H1 (cell line): ENCODE measurements around the gene ACVR1. TPM values are rescaled to one million over a fixed set of nuclear protein-coding genes. Genes with fewer than 3 reads are reported as not detected.
A peak's percentile ranks its signal among the peaks of the same experiment; 100 is the strongest.

Experiments used
- CTCF ChIA-PET: fragments of 300-600 bp; sonication (Branson Sonifier 250); formaldehyde crosslinking; loops from one replicate; lab custom pipeline; 2021; ENCODE audit not compliant: partially characterized antibody; lab: Charles Lee
- POLR2A ChIA-PET: fragments of 300-600 bp; sonication (Branson Sonifier 250); formaldehyde crosslinking; loops from one replicate; lab custom pipeline; 2021; ENCODE audit warnings: inconsistent platforms; ENCODE audit not compliant: partially characterized antibody; lab: Charles Lee
- DNase-seq, 2 experiments: peaks; one replicate each; pipeline versions ENCODE4 v3.0.0 to v3.0.0-alpha.2; 2010 to 2022; ENCODE audit warnings: low spot score in 2 of 2, low read depth in 1 of 2, mixed read lengths in 1 of 2
- FAIRE-seq: peaks from 2 replicates; lab custom pipeline; 2011; peaks lifted over from hg19 to GRCh38; lab: Jason Lieb, UNC
- H2AFZ ChIP-seq: 2 replicates; pipeline ENCODE4 v1.8.1; 2012; ENCODE audit warnings: low read length, inconsistent platforms
- H2AK5ac ChIP-seq: 2 replicates; pipeline ENCODE4 v1.6.1; 2013; ENCODE audit warnings: low read depth, low read length
- H2BK120ac ChIP-seq: replicated peaks from 2 replicates; pipeline ENCODE3; 2013; ENCODE audit warnings: low read depth, low read length, inconsistent platforms
- H2BK12ac ChIP-seq: 2 replicates; pipeline ENCODE4 v1.6.1; 2013; ENCODE audit warnings: low read depth, low read length
- H2BK15ac ChIP-seq: 2 replicates; pipeline ENCODE4 v1.6.1; 2013; ENCODE audit warnings: low read length
- H2BK20ac ChIP-seq: 2 replicates; pipeline ENCODE4 v1.6.1; 2013; ENCODE audit warnings: low read length
- H2BK5ac ChIP-seq: 2 replicates; pipeline ENCODE4 v1.6.1; 2013; ENCODE audit warnings: low read depth, low read length
- H3K14ac ChIP-seq: 2 replicates; pipeline ENCODE4 v1.6.1; 2013; ENCODE audit warnings: inconsistent platforms; ENCODE audit not compliant: insufficient read length
- H3K18ac ChIP-seq: 2 replicates; pipeline ENCODE4 v1.6.1; 2013; ENCODE audit warnings: low read length; ENCODE audit errors: extremely low read depth
- H3K23ac ChIP-seq: 2 replicates; pipeline ENCODE4 v1.6.1; 2013; ENCODE audit warnings: inconsistent platforms; ENCODE audit not compliant: insufficient read length
- H3K23me2 ChIP-seq: 2 replicates; pipeline ENCODE4 v1.6.1; 2013; ENCODE audit warnings: low read depth, low read length
- H3K27ac ChIP-seq: 2 replicates; pipeline ENCODE4 v1.6.1; 2011; ENCODE audit warnings: low read depth, low read length, inconsistent platforms
- H3K27me3 ChIP-seq, 4 experiments: replicated peaks in 1 of 4; 1 replicate in 1 of 4; 2 replicates in 3 of 4; pipeline versions ENCODE4 v1.6.1 to v1.8.1; 2011 to 2013; ENCODE audit warnings: low read length in 3 of 4, mild to moderate bottlenecking in 3 of 4, inconsistent platforms in 2 of 4, mixed read lengths in 2 of 4, moderate library complexity in 1 of 4; ENCODE audit not compliant: control insufficient read depth in 3 of 4, insufficient read depth in 3 of 4; ENCODE audit errors: extremely low read depth in 1 of 4
- H3K36me3 ChIP-seq, 4 experiments: 2 replicates each; pipeline versions ENCODE4 v1.6.1 to v1.8.1; 2011 to 2013; ENCODE audit warnings: mild to moderate bottlenecking in 4 of 4, low read length in 3 of 4, moderate library complexity in 2 of 4, control low read depth in 1 of 4, inconsistent platforms in 1 of 4; ENCODE audit not compliant: insufficient read depth in 4 of 4, control insufficient read depth in 2 of 4
- H3K4ac ChIP-seq: replicated peaks from 2 replicates; pipeline ENCODE3; 2013; ENCODE audit warnings: low read length, low read depth, mixed read lengths, inconsistent platforms; ENCODE audit not compliant: insufficient read length
- H3K4me1 ChIP-seq, 4 experiments: replicated peaks in 1 of 4; 1 replicate in 1 of 4; 2 replicates in 3 of 4; pipeline versions ENCODE4 v1.6.1 to v1.8.1; 2011 to 2013; ENCODE audit warnings: low read length in 3 of 4, inconsistent platforms in 2 of 4, mixed read lengths in 1 of 4; ENCODE audit not compliant: insufficient read depth in 4 of 4, control insufficient read depth in 3 of 4
- H3K4me2 ChIP-seq, 2 experiments: 2 replicates each; pipeline versions ENCODE4 v1.6.1 to v1.8.1; 2011 to 2013; ENCODE audit warnings: low read depth in 2 of 2, low read length in 2 of 2, control low read depth in 1 of 2, inconsistent platforms in 1 of 2, mild to moderate bottlenecking in 1 of 2; ENCODE audit not compliant: insufficient read depth in 1 of 2
- H3K4me3 ChIP-seq, 4 experiments: fragments of 200-600, 300-600 bp in 1 of 4; sonication (generic), shearing (Covaris generic), sonication (Bioruptor Twin) in 1 of 4; 2 replicates each; pipeline versions ENCODE4 v1.5.1 to v1.8.1; 2011 to 2016; ENCODE audit warnings: low read length in 4 of 4, low read depth in 3 of 4, control low read depth in 2 of 4, inconsistent platforms in 2 of 4, mild to moderate bottlenecking in 2 of 4, mixed read lengths in 1 of 4, moderate library complexity in 1 of 4; ENCODE audit not compliant: insufficient read depth in 2 of 4; ENCODE audit errors: extremely low read depth in 1 of 4
- H3K56ac ChIP-seq: replicated peaks from 2 replicates; pipeline ENCODE3; 2013; ENCODE audit warnings: low read depth, mild to moderate bottlenecking, mixed read lengths, low read length, inconsistent platforms; ENCODE audit not compliant: insufficient read length
- H3K79me1 ChIP-seq: 2 replicates; pipeline ENCODE4 v1.6.1; 2013; ENCODE audit warnings: low read depth, low read length, control low read depth
- H3K79me2 ChIP-seq, 2 experiments: 2 replicates each; pipeline versions ENCODE4 v1.6.1 to v1.8.1; 2012 to 2013; ENCODE audit warnings: low read length in 2 of 2, mild to moderate bottlenecking in 2 of 2, inconsistent platforms in 1 of 2; ENCODE audit not compliant: insufficient read depth in 2 of 2, control insufficient read depth in 1 of 2
- H3K9ac ChIP-seq, 4 experiments: replicated peaks in 1 of 4; 1 replicate in 1 of 4; 2 replicates in 3 of 4; pipeline versions ENCODE4 v1.6.1 to v1.8.1; 2011 to 2013; ENCODE audit warnings: low read depth in 3 of 4, low read length in 3 of 4, control low read depth in 2 of 4, mild to moderate bottlenecking in 2 of 4, moderate library complexity in 2 of 4, inconsistent platforms in 1 of 4; ENCODE audit errors: extremely low read depth in 1 of 4
- H3K9me3 ChIP-seq, 2 experiments: 2 replicates each; pipeline versions ENCODE4 v1.6.1 to v1.8.1; 2012 to 2013; ENCODE audit warnings: mild to moderate bottlenecking in 2 of 2, moderate library complexity in 2 of 2, control low read depth in 1 of 2, inconsistent platforms in 1 of 2, low read depth in 1 of 2, low read length in 1 of 2, mixed read lengths in 1 of 2; ENCODE audit not compliant: insufficient read depth in 2 of 2
- H4K20me1 ChIP-seq, 2 experiments: replicated peaks in 1 of 2; 2 replicates each; pipeline versions ENCODE3 to v1.8.1; 2011 to 2013; ENCODE audit warnings: inconsistent platforms in 2 of 2, low read length in 2 of 2, mild to moderate bottlenecking in 1 of 2; ENCODE audit not compliant: insufficient read depth in 2 of 2, control insufficient read depth in 1 of 2
- H4K5ac ChIP-seq: 2 replicates; pipeline ENCODE4 v1.6.1; 2013; ENCODE audit warnings: low read length, low read depth, mixed read lengths, inconsistent platforms; ENCODE audit not compliant: insufficient read length
- H4K8ac ChIP-seq: 2 replicates; pipeline ENCODE4 v1.8.0; 2013; ENCODE audit warnings: mild to moderate bottlenecking, moderate library complexity, low read length, inconsistent platforms; ENCODE audit not compliant: insufficient read depth; ENCODE audit errors: extremely low read depth
- H4K91ac ChIP-seq: replicated peaks from 2 replicates; pipeline ENCODE3; 2013; ENCODE audit warnings: low read length, mixed read lengths, inconsistent platforms; ENCODE audit not compliant: insufficient read length
- ASH2L ChIP-seq: fragments of 200-600, 300-600 bp; sonication (generic); IDR thresholded peaks from one replicate; pipeline ENCODE4 v1.7.1; 2017; ENCODE audit warnings: low read length
- BCL11A ChIP-seq, 2 experiments: IDR thresholded peaks; one replicate each; pipeline ENCODE4 v1.6.1; 2011; ENCODE audit warnings: low read depth in 2 of 2, low read length in 2 of 2, mild to moderate bottlenecking in 2 of 2
- EP300 ChIP-seq, 2 experiments: IDR thresholded peaks; 1 replicate in 1 of 2; 2 replicates in 1 of 2; pipeline ENCODE4 v1.6.1; 2011 to 2012; ENCODE audit warnings: low read depth in 2 of 2, low read length in 2 of 2, mild to moderate bottlenecking in 2 of 2, borderline replicate concordance in 1 of 2, inconsistent platforms in 1 of 2, moderate library complexity in 1 of 2
- GABPA ChIP-seq: IDR thresholded peaks from 2 replicates; pipeline ENCODE4 v1.6.1; 2011; ENCODE audit warnings: mild to moderate bottlenecking, low read length, moderate library complexity, borderline replicate concordance; ENCODE audit not compliant: insufficient read depth
- GTF2F1 ChIP-seq: IDR thresholded peaks from 2 replicates; pipeline ENCODE4 v1.6.1; 2012; ENCODE audit warnings: low read depth, low read length, improper control_type of control experiment, borderline replicate concordance
- KDM1A ChIP-seq: fragments of 200-600, 300-600 bp; sonication (generic); IDR thresholded peaks from 2 replicates; pipeline ENCODE4 v1.7.1; 2016; ENCODE audit warnings: mild to moderate bottlenecking, low read length, borderline replicate concordance
- MAFK ChIP-seq: IDR thresholded peaks from 2 replicates; pipeline ENCODE4 v1.6.1; 2012; ENCODE audit warnings: low read depth, mild to moderate bottlenecking, improper control_type of control experiment, low read length
- RFX5 ChIP-seq: IDR thresholded peaks from 2 replicates; pipeline ENCODE4 v1.6.1; 2011; ENCODE audit warnings: low read depth, low read length, improper control_type of control experiment, borderline replicate concordance
- SP1 ChIP-seq: IDR thresholded peaks from 2 replicates; pipeline ENCODE4 v1.6.1; 2011; ENCODE audit warnings: low read depth, low read length
- SRF ChIP-seq: IDR thresholded peaks from 2 replicates; pipeline ENCODE4 v1.6.1; 2011; ENCODE audit warnings: mild to moderate bottlenecking, low read depth, low read length, moderate library complexity
- SUZ12 ChIP-seq: fragments of 200-600 bp; sonication (generic); IDR thresholded peaks from 2 replicates; pipeline ENCODE4 v1.6.1; 2012; ENCODE audit warnings: mild to moderate bottlenecking, inconsistent platforms, low read length, moderate library complexity, mixed read lengths
- USF2 ChIP-seq: IDR thresholded peaks from 2 replicates; pipeline ENCODE4 v1.6.1; 2011; ENCODE audit warnings: low read length, improper control_type of control experiment
- WGBS, 2 experiments: shearing (Covaris generic) in 1 of 2; methylation state at CpG; one replicate each; pipeline versions ENCODE4 v1.1.6 to v1.1.7; 2013 to 2015; ENCODE audit warnings: low lambda C conversion rate in 2 of 2, mixed read lengths in 2 of 2, inconsistent platforms in 1 of 2, low coverage in 1 of 2, missing lambda C conversion rate in 1 of 2; ENCODE audit not compliant: insufficient replicate concordance in 2 of 2, insufficient coverage in 1 of 2, insufficient read length in 1 of 2; ENCODE audit errors: extremely low coverage in 1 of 2, missing lambda C conversion rate in 1 of 2; 5-methylcytosine and 5-hydroxymethylcytosine counted together
- polyA plus RNA-seq, 7 experiments: library from polyadenylated mRNA; depleted of rRNA in 3 of 7; stranded (reverse) in 5 of 7; unstranded in 2 of 7; fragments of >200 nt in 5 of 7; fragments of 200-250 nt in 2 of 7; gene quantifications; 1 replicate in 5 of 7; 2 replicates in 1 of 7; 4 replicates in 1 of 7; pipeline versions ENCODE4 v1.2.1 to v1.2.3, GENCODE V29; 2011 to 2013; ENCODE audit warnings: missing spikeins in 2 of 7, mixed read lengths in 2 of 7
- total RNA-seq: library from RNA; stranded (reverse); fragmentation: NEBNext Ultra II Directional; extraction: Animal tissue kit (Norgen Biotek cat#: 25700); gene quantifications from 2 replicates; pipeline ENCODE4 v1.2.1, GENCODE V29; 2021

The ACVR1 gene
- total and polyA plus RNA-seq, 2 of the 8 experiments (the other 6 are each of a cell fraction or from before 2014, with no cell fraction given), result 8.5 to 17.7 TPM

DNA sequence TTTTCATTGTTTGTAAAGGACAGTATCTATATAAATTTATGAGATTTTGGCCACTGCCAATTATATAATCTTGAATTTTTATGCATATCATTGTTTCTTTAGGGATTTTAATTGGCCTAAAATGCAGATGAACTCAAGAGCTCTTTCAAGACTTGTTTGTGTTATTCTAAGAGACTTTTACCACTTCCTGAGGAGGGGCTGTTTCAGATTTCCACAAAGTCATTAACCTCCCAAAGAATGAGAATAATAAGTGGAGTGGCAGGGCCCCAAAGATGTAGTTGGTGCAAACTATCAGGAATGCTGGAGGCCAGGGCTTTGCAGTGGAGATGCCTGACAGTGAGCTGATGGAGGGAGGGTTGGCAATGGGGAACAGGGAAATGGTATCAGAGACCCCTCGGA is 15.5 kb upstream of the ACVR1 start:
- Histone ChIP-seq H3K36me3 (no peaks in the 10 kb centered on the region), H3K27me3 (peaks cover 0 to 1% (median 0%) of the 10 kb centered on the region in 4 experiments; a peak in 1 of 7 replicates), H3K9me3 (no peaks in the 10 kb centered on the region), H3K18ac (no peak overlapping the region), H4K5ac (no peak overlapping the region), H3K14ac (no peak overlapping the region), H4K8ac (no peak overlapping the region), H4K91ac (no peak overlapping the region), H4K20me1 (no peaks in the 10 kb centered on the region), H3K9ac (no peak overlapping the region), H3K79me2 (no peaks in the 10 kb centered on the region), H2BK12ac (no peak overlapping the region), H2AK5ac (no peak overlapping the region), H3K4ac (no peak overlapping the region), H3K56ac (no peak overlapping the region), H2AFZ (no peak overlapping the region), H3K23ac (no peak overlapping the region), H3K23me2 (no peaks in the 10 kb centered on the region), H3K4me2 (peak overlapping the region in 1 of 2 experiments; percentile 35; a peak in 1 of 4 replicates), H2BK15ac (no peak overlapping the region), H3K4me1 (peaks cover 1 to 9% (median 6%) of the 10 kb centered on the region in 4 experiments; a peak in 6 of 7 replicates), H2BK20ac (no peak overlapping the region; the same call in 1 of the 2 replicates), H3K79me1 (no peaks in the 10 kb centered on the region), H3K27ac (no peak overlapping the region), H3K4me3 (no peak overlapping the region), H2BK120ac (no peak overlapping the region), H2BK5ac (no peak overlapping the region)
- FAIRE-seq (no peak), DNase-seq (no peak)
- CTCF ChIA-PET, result interaction anchor here (0.7 to 1.8 kb wide), 3 partner anchors 12 to 50 kb away, joined by 3 to 4 read pairs (median 3); no protein-coding TSS in a partner anchor
- WGBS, 2 experiments, result 85% methylated on average over 1 of the region's 1 CpG; no CpG with 5 or more reads in 1 of the 2 experiments
- POLR2A ChIA-PET, result interaction anchor here (1.3 kb wide), 1 partner anchor 10 kb away, joined by 3 read pairs; no protein-coding TSS in a partner anchor
- TF ChIP-seq ASH2L (no peak), GABPA (no peak), RFX5 (no peak), GTF2F1 (no peak), MAFK (no peak), BCL11A (IDR thresholded peaks at IDR 0.05; ENCODE audit: low read depth in 2 of 2, low read length in 2 of 2) (no peak), EP300 (IDR thresholded peaks at IDR 0.05; ENCODE audit: borderline replicate concordance in 1 of 2, low read depth in 2 of 2, low read length in 2 of 2) (no peak), KDM1A (no peak), SRF (no peak), SP1 (no peak), USF2 (no peak), SUZ12 (no peak)
